GM12892 (cell line): ENCODE results near the gene PGP.

Experiments used
- POLR2A ChIP-seq: IDR thresholded peaks from 2 replicates; pipeline ENCODE4 v1.6.1; 2011; ENCODE audit warnings: low read depth, low read length, control low read depth
- POLR2AphosphoS5 ChIP-seq: IDR thresholded peaks from 2 replicates; pipeline ENCODE4 v1.6.1; 2011; ENCODE audit warnings: low read depth, low read length, control low read depth

GRCh38 chr16:2195322-2196161 is 19.1 kb downstream of the PGP start:
- TF ChIP-seq POLR2AphosphoS5 (no peak), POLR2A (no peak)
